ENCODE data around the gene OR7A10. TPM values are rescaled to one million over a fixed set of nuclear protein-coding genes. Genes with fewer than 3 reads are reported as not detected.

The OR7A10 gene
- total and polyA plus RNA-seq, 3 donors from 2014 or later, result not detected

DNA sequence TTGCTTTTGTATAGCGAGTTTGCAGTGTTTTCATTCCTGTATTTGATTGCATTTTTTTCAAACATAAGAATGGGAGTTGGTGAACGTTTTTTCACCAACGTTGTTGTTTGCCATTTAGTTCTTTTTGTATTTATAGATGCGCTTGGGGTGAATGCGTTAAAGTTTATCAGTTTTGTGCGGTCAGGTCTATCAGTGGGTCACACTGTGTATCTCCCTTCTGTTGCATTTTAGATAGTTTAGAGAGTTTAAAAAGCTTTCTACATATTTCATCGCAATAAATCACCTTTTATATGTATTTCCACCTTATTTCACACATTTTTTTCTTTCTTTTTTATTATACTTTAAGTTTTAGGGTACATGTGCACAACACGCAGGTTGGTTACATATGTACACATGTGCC lies 30.1 kb downstream of the OR7A10 start:
- Histone ChIP-seq H3K27me3 (no peaks in the 10 kb centered on the region), H3K27ac (no peak overlapping the region), H3K36me3 (ENCODE audit: low read depth, missing control alignments) (no peaks in the 10 kb centered on the region), H3K9me3 (no peaks in the 10 kb centered on the region), H3K4me1 (no peaks in the 10 kb centered on the region), H3K4me3 (no peak overlapping the region)
- 53 to 55% methylated on average over 8 of the region's 8 CpGs for WGBS, 2 donors
- TF ChIP-seq, protein P1, sequence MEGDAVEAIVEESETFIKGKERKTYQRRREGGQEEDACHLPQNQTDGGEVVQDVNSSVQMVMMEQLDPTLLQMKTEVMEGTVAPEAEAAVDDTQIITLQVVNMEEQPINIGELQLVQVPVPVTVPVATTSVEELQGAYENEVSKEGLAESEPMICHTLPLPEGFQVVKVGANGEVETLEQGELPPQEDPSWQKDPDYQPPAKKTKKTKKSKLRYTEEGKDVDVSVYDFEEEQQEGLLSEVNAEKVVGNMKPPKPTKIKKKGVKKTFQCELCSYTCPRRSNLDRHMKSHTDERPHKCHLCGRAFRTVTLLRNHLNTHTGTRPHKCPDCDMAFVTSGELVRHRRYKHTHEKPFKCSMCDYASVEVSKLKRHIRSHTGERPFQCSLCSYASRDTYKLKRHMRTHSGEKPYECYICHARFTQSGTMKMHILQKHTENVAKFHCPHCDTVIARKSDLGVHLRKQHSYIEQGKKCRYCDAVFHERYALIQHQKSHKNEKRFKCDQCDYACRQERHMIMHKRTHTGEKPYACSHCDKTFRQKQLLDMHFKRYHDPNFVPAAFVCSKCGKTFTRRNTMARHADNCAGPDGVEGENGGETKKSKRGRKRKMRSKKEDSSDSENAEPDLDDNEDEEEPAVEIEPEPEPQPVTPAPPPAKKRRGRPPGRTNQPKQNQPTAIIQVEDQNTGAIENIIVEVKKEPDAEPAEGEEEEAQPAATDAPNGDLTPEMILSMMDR (IDR thresholded peaks at IDR 0.05), result no peak
- no peak for TF ChIP-seq POLR2A (IDR thresholded peaks at IDR 0.05)
- intact Hi-C loops (cut with DNase I; ENCODE audit: low total_unique reads), result no loop called here
- no peak for DNase-seq

DNA sequence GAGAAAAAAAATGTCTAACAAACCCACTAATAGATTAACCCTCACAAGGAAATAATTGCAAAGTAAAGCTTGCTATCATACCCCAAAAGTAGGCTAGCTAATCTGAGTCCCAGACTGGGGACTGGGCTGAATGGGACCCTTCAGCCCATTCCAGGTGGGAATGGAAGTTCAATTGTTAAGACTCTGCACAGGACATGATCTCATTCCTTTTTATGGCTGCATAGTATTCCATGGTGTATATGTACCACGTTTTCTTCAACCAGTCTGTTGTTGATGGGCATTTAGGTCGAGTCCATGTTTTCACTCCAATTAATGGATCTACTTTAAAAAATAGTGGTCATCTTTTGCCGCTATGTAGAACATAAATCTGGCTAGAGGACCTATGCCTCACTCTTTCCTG lies 31.7 kb downstream of the OR7A10 start:
- H3K36me3 ChIP-seq (ENCODE audit: low read depth, missing control alignments), result no peaks in the 10 kb centered on the region
- no peaks in the 10 kb centered on the region for H3K27me3 ChIP-seq
- H3K4me3 ChIP-seq, result no peak overlapping the region
- no peaks in the 10 kb centered on the region for H3K9me3 ChIP-seq
- no peak overlapping the region for H3K27ac ChIP-seq
- no peaks in the 10 kb centered on the region for H3K4me1 ChIP-seq
- TF ChIP-seq, protein P1 (IDR thresholded peaks at IDR 0.05), result no peak
- TF ChIP-seq POLR2A (IDR thresholded peaks at IDR 0.05), result no peak
- no peak for DNase-seq
- intact Hi-C loops (cut with DNase I; ENCODE audit: low total_unique reads), result no loop called here
- WGBS, 2 donors, result 63 to 64% methylated on average over 3 of the region's 3 CpGs

DNA sequence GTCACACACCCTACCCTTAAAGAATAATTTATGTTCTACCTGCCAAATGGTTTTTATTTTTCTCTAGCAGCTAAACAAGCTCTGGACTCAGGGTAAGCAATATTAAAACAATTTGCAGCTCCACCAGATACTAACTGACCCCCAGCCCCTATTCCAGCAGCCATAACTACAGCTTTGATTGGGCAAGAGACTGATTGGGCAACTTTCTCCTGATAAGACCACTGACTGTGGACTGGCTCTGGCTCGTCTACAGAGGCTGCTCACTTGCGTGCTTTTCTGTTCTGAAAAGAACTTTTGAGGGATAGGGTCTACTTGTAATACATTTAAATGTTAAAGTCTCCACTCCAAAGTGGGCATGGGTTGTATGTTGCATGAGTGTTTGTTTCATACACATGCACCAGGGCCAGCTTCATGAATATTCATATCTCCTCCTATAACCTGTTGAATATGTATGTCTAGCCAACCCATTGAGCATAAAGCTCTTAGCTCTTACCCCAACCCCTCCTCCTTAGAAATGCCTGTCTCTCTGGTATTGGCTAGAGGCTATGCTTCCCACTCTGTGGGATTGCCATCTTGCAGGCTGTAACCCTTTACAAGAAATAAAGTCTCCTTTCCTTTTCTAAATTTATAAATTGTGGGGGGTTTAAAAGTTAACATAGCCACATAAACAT lies 33.6 kb downstream of the OR7A10 start:
- 73 to 76% methylated on average over 2 of the region's 2 CpGs for WGBS, 2 donors
- DNase-seq, result no peak
- Histone ChIP-seq H3K9me3 (no peaks in the 10 kb centered on the region), H3K4me1 (no peaks in the 10 kb centered on the region), H3K27ac (no peak overlapping the region), H3K27me3 (no peaks in the 10 kb centered on the region), H3K36me3 (ENCODE audit: low read depth, missing control alignments) (no peaks in the 10 kb centered on the region), H3K4me3 (no peak overlapping the region)
- intact Hi-C loops (cut with DNase I; ENCODE audit: low total_unique reads), result no loop called here
- no peak for TF ChIP-seq POLR2A (IDR thresholded peaks at IDR 0.05)
- TF ChIP-seq, protein P1 (IDR thresholded peaks at IDR 0.05), result no peak

DNA sequence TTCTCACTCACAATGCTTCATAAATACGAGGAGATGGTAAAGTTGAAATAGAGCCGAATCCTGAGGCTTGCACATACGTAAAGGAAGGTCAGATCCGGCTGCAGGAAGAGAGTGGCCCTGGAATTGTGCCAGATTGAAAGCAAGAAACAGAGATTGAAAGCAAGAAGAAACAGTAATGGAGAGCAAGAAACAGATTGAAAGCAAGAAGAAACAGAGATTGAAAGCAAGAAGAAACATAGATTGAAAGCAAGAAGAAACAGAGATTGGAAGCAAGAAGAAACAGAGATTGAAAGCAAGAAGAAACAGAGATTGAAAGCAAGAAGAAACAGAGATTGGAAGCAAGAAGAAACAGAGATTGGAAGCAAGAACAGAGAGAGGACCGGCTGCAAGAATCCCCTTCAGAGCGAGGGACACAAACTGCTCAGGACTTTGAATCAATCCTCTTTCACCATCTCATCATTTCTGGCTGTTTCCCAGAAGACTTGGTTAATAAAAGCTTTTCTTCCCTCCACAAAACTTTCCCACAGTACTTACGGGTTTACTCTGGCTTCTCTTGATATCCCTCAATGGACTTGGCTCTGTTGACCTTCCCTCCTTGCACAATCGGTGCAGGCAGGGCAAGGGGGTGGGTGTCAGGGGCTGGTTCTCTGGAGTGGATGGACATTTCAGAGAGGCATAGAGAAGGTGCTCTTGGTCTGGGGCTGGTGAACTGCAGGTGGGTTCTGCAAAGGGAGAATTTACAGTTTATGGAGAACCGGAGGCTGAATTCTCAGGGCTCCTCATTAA lies 39.3 kb downstream of the OR7A10 start:
- Histone ChIP-seq H3K36me3 (ENCODE audit: low read depth, missing control alignments) (no peaks in the 10 kb centered on the region), H3K9me3 (no peaks in the 10 kb centered on the region), H3K4me3 (no peak overlapping the region), H3K27ac (peak overlapping the region; percentile 37 to 59), H3K27me3 (no peaks in the 10 kb centered on the region), H3K4me1 (peaks cover 4% of the 10 kb centered on the region)
- no peak for DNase-seq
- TF ChIP-seq, protein P1 (IDR thresholded peaks at IDR 0.05), result no peak
- no peak for TF ChIP-seq POLR2A (IDR thresholded peaks at IDR 0.05)
- intact Hi-C loops (cut with DNase I; ENCODE audit: low total_unique reads), result no loop called here
- 49 to 55% methylated on average over 9 of the region's 9 CpGs for WGBS, 2 donors

Measured in testis (tissue), 3 donors.